Choroid plexus epithelial cell (primary cell): ENCODE measurements around the gene UPK3A.

Experiments
- DNase-seq: peaks from one replicate; pipeline ENCODE4 v3.0.0-alpha.2; 2010; ENCODE audit warnings: low read depth
- H3K4me3 ChIP-seq: 2 replicates; pipeline ENCODE4 v1.5.1; 2011; ENCODE audit warnings: low read depth, mild to moderate bottlenecking, control low read depth, low read length, moderate library complexity
- TF ChIP-seq, protein P1 (sequence below): conservative IDR thresholded peaks from 2 replicates; pipeline ENCODE4 v1.5.1; 2011; ENCODE audit warnings: low read depth, mild to moderate bottlenecking, control low read depth, inconsistent platforms, low read length, moderate library complexity

Gene UPK3A

DNA sequence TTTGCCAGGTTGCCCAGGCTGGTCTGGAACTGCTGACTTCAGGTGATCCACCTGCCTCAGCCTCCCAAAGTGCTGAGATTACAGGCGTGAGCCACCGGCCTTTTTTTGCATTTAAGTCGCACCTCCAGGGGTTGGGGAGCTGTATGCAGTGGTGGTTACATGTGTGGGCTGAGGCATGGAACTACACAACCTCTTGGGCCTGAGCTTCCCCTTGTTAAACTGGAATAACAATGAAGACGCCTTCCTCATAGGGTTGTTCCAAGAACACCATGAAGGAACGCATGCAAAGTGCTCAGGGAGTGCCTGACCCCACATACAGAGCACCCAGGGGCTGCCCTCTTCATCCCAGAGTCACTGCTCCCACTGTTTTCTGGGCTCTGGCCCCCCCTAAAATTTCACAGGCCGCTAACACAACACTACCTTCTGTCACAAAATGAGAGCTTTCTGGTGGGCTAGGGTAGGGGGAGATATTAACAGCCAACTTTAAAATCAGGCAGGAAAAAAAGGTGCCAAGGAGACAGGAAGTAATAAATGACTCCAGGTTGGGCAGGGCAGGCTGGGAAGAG is 23.7 kb downstream of the UPK3A start:
- no peak for DNase-seq
- TF ChIP-seq, protein P1, sequence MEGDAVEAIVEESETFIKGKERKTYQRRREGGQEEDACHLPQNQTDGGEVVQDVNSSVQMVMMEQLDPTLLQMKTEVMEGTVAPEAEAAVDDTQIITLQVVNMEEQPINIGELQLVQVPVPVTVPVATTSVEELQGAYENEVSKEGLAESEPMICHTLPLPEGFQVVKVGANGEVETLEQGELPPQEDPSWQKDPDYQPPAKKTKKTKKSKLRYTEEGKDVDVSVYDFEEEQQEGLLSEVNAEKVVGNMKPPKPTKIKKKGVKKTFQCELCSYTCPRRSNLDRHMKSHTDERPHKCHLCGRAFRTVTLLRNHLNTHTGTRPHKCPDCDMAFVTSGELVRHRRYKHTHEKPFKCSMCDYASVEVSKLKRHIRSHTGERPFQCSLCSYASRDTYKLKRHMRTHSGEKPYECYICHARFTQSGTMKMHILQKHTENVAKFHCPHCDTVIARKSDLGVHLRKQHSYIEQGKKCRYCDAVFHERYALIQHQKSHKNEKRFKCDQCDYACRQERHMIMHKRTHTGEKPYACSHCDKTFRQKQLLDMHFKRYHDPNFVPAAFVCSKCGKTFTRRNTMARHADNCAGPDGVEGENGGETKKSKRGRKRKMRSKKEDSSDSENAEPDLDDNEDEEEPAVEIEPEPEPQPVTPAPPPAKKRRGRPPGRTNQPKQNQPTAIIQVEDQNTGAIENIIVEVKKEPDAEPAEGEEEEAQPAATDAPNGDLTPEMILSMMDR = no peak
- no peak overlapping the region for H3K4me3 ChIP-seq

DNA sequence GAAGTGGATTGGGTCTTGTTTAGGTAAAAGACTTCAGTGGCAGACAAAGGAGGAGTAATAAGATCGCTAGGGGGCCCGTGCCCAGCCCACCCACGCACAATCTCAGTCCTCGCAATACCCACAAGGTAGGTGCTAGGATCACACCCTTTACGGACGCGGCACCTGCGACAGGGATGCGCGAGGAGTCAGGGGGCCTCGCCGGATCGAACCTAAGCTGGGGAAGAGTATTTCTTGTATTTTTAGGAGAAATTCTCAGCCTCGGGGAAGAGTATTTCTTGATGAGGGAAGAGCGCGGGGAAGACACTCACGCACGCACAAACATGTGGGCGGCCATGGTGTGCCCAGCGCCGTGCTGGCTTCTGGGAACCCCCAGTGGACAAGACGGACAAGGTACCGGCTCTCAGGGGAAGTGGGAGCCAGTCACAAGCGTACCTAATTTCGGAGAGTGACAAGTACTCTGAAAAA is 24.2 kb downstream of the UPK3A start:
- H3K4me3 ChIP-seq = peak overlapping the region; percentile 81
- no peak for DNase-seq
- TF ChIP-seq, protein P1 = no peak

DNA sequence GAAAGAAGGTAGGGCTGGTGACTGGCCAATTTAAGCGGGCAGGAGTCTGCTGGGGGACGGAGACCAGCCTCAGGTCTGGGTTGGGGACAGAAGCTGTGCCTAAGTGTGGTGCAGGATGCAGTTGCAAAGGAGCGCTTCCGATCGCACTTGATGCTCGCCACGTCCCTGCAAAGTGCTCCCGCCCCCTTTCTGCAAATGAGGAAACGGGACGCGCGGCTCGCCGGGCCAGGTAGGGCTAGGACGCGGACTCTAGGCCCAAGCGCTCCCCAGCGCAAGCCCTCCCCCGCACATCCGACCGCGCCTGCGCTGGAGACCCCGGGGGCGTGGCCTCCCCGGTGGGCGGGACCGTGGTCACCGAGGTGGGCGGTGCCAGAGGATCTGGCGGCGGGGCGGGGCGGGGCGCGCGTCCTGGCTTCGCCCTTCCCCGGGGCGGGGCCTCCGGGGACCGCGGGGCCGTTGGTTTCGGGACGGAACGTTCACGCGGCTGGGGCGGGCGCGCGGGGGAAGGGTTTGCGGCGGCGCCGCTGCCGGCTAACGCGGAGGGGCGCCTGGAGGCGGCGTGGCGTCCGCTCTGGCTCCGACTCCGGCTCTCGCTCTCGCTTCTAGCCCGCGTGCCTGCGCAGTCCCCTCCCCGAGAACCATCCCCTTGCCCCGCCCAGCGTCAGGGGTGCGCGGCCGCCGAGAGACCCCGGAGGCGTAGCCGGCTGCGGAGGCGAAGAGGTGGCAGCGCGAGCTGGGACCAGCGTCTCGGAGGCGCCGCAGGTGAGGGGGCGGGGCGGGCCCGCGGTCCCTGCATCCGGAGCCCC is 24.9 kb downstream of the UPK3A start, which contains the start of gene FAM118A:
TSS of gene FAM118A (plus strand) at position 513 of the 806 bp plus-strand sequence. CDS start 12,446 bp downstream, outside the sequence.
- TF ChIP-seq, protein P1 = no peak
- H3K4me3 ChIP-seq = peak within 1 kb of the TSS; percentile 81
- DNase-seq = peak; percentile 93

DNA sequence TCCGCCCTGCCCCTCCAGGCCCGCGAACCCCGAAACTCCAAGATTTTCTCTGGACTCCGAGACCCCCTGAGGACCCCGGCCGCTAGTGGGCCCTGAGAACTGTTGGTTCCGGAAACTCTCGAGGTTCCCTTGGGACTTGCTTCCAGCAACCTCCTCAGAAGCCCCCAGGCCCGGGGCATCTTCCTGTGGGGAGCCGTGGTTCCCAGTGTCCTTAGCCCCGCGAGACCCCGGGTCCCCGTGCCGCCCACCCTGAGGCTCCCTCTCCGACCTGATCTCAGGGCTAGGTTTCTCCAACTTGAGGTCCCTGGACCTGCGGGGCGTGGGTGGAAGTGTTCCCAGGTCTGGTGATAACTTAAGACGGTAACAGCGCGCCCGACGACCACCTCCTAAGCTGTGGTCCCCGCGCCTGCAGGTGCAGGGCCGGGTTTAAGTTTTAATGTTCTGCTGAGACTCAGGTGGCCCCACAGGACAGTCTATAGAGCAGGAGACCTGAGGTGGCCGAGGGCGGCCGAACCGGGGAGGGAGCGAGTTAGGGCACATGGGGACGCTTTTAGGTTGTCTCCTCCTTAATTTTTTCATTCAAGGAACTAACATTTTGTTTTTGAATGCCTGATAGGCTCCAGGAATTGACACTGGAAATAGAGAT is 25.7 kb downstream of the UPK3A start:
- no peak for DNase-seq
- TF ChIP-seq, protein P1 = no peak
- peak overlapping the region; percentile 81 for H3K4me3 ChIP-seq

DNA sequence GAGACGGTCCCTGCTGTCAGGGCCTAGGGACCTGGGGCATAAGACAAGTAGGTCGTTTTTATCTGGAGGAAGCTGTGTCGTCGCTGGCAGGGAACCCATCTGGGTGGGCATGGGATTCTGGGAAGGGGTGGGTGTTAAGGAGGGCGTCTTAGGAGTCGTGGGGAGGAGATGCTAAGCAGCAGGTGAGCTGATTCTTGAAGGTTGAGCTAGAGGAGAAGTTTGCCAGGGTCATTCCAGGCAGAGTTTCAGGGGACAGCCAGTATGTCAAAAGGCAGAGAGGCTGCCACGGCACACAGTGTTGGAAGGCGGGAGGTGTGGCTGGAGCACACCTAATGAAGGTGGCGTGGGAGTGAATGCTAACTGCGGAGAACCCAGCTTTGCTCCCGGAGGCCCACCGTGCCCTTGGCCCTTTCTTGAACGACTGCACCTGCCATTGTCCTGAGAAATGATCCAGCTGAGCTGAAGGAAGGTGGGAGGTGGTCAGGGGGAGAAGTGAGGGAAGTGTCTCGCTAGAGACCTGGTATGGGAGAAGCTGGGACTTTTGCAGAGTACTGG is 26.3 kb downstream of the UPK3A start:
- peak overlapping the region; percentile 81 for H3K4me3 ChIP-seq
- DNase-seq = no peak
- TF ChIP-seq, protein P1 = no peak

DNA sequence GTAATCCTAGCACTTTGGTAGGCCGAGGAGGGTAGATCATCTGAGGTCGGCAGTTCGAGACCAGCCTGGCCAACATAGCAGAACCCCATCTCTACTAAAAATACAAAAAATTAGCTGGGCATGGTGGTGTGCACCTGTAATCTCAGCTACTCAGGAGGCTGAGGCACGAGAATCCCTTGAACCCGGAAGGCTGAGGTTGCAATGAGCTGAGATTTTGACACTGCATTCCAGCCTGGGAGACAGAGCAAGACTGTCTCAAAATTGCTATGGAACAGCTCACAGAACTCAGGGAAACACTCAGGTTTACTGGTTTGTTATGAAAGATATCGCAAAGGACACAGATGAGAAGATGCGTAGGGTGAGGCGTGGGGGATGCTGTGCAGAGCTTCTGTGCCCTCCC is 27.7 kb downstream of the UPK3A start:
- TF ChIP-seq, protein P1 = no peak
- no peak for DNase-seq

More for the DNA sequence above, 27.7 kb downstream of the UPK3A start:
- no peak overlapping the region for H3K4me3 ChIP-seq
